ENCODE measurements around the gene PXMP4.

Gene PXMP4

GRCh38 chr20:33658929-33659328 lies 61.2 kb downstream of the PXMP4 start:
- peaks cover 5% of the 10 kb centered on the region for H3K4me1 ChIP-seq

GRCh38 chr20:33658510-33658909 lies 61.6 kb downstream of the PXMP4 start:
- Histone ChIP-seq H3K4me3 (no peak overlapping the region), H3K9me3 (no peaks in the 10 kb centered on the region), H3K27me3 (ENCODE audit: low read depth) (no peaks in the 10 kb centered on the region), H3K36me3 (replicated peaks) (peaks cover 22% of the 10 kb centered on the region), H3K4me1 (peaks cover 4% of the 10 kb centered on the region)
- in situ Hi-C loops (cut with MboI; ENCODE audit: low sequenced_read_pairs) = no loop called here
- DNase-seq (ENCODE audit: low spot score in 2 of 2) = no peak

More at GRCh38 chr20:33658929-33659328, 61.2 kb downstream of the PXMP4 start:
- Histone ChIP-seq H3K27me3 (ENCODE audit: low read depth) (no peaks in the 10 kb centered on the region), H3K4me3 (no peak overlapping the region), H3K36me3 (replicated peaks) (peaks cover 22% of the 10 kb centered on the region), H3K9me3 (no peaks in the 10 kb centered on the region)
- in situ Hi-C loops (cut with MboI; ENCODE audit: low sequenced_read_pairs) = no loop called here
- DNase-seq (ENCODE audit: low spot score in 2 of 2) = no peak

DNA sequence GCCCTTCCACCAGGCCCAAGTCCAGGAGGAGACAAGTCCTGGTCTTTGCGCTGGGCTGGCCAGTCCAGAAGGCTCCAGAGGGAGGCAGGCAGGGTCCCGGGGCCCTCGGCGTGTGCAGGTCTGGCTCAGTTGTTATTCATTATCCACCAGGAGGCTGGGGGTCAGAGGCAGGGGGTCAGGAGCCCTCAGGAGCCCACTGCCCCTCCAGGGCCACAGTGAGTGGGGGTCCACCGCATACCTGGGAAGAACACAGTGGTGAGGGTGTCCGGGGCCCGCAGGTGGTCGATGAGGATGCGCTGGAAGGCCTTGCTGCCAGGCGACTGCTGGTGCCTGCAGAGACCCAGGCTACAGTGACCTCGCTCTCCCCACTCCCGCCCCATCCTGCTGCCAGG lies 62.4 kb downstream of the PXMP4 start:
- H3K27me3 ChIP-seq (ENCODE audit: low read depth) = no peaks in the 10 kb centered on the region
- in situ Hi-C loops (cut with MboI; ENCODE audit: low sequenced_read_pairs) = no loop called here
- peaks cover under 1% of the 10 kb centered on the region; the same call in 1 of the 2 replicates for H3K4me1 ChIP-seq
- H3K36me3 ChIP-seq (replicated peaks) = peaks cover 22% of the 10 kb centered on the region
- H3K4me3 ChIP-seq = no peak overlapping the region
- H3K9me3 ChIP-seq = no peaks in the 10 kb centered on the region
- no peak for DNase-seq (ENCODE audit: low spot score in 2 of 2)

- H3K4me3 ChIP-seq = no peak overlapping the region
- DNase-seq (ENCODE audit: low spot score in 2 of 2) = no peak
- peaks cover 22% of the 10 kb centered on the region for H3K36me3 ChIP-seq (replicated peaks)
- H3K9me3 ChIP-seq = no peaks in the 10 kb centered on the region
- H3K4me1 ChIP-seq = no peaks in the 10 kb centered on the region
- no peaks in the 10 kb centered on the region for H3K27me3 ChIP-seq (ENCODE audit: low read depth)
- in situ Hi-C loops (cut with MboI; ENCODE audit: low sequenced_read_pairs) = no loop called here
These were observed 63.1 kb downstream of the PXMP4 start for GRCh38 chr20:33656783-33657703.

GRCh38 chr20:33656010-33656782 lies 63.9 kb downstream of the PXMP4 start:
- H3K4me1 ChIP-seq = no peaks in the 10 kb centered on the region
- H3K36me3 ChIP-seq (replicated peaks) = peaks cover 22% of the 10 kb centered on the region
- H3K9me3 ChIP-seq = no peaks in the 10 kb centered on the region
- no peak overlapping the region for H3K4me3 ChIP-seq
- DNase-seq (ENCODE audit: low spot score in 2 of 2) = no peak
- H3K27me3 ChIP-seq (ENCODE audit: low read depth) = no peaks in the 10 kb centered on the region
- in situ Hi-C loops (cut with MboI; ENCODE audit: low sequenced_read_pairs) = no loop called here

GRCh38 chr20:33655164-33655563 lies 64.9 kb downstream of the PXMP4 start:
- H3K9me3 ChIP-seq = no peaks in the 10 kb centered on the region
- H3K4me1 ChIP-seq = no peaks in the 10 kb centered on the region
- in situ Hi-C loops (cut with MboI; ENCODE audit: low sequenced_read_pairs) = no loop called here
- no peak for DNase-seq (ENCODE audit: low spot score in 2 of 2)
- no peaks in the 10 kb centered on the region for H3K27me3 ChIP-seq (ENCODE audit: low read depth)
- peaks cover 22% of the 10 kb centered on the region for H3K36me3 ChIP-seq (replicated peaks)
- no peak overlapping the region for H3K4me3 ChIP-seq

GRCh38 chr20:33654680-33655161 lies 65.4 kb downstream of the PXMP4 start:
- H3K4me1 ChIP-seq = no peaks in the 10 kb centered on the region
- in situ Hi-C loops (cut with MboI; ENCODE audit: low sequenced_read_pairs) = loop anchor here (5.0 kb wide), 1 partner anchor 192 kb away; no protein-coding TSS in a partner anchor
- H3K27me3 ChIP-seq (ENCODE audit: low read depth) = no peaks in the 10 kb centered on the region
- no peak overlapping the region for H3K4me3 ChIP-seq
- no peaks in the 10 kb centered on the region for H3K9me3 ChIP-seq
- DNase-seq (ENCODE audit: low spot score in 2 of 2) = no peak
- peaks cover 18% of the 10 kb centered on the region for H3K36me3 ChIP-seq (replicated peaks)

DNA sequence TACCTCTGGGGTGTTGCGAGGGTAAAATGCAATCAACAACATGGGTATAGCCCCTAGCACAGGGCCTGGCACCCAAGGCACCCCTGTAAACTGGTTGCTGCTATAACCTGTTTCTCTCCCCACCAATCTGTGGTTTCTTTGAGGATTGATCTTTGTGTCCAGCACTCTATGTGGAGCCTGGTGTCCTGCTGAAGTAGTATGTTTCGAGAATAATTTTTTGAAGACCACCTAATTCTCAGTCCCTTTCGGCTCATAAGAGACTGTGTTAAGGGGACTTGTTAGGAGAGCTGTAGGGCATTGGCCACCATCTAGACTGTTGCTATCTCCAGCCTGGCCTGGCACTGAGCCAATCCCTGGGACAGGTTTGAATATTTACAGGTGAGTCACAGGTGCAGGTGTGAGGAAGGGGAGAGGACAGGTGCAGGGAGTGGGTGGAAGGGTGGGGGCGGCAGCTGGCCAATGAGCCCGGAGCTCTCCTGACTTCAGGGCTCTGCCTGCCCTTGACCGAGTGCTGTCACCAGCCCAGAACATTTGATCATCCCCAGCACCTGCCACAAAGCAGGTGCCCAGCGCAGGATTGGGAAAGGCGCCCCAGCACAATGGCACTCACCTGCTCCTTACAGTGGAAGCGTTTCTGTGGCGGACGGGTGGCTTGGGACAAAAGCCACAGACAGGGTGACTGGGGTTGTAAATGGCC lies 66.1 kb downstream of the PXMP4 start:
- peaks cover 13% of the 10 kb centered on the region for H3K36me3 ChIP-seq (replicated peaks)
- no peaks in the 10 kb centered on the region for H3K27me3 ChIP-seq (ENCODE audit: low read depth)
- H3K9me3 ChIP-seq = no peaks in the 10 kb centered on the region
- no peak overlapping the region for H3K4me3 ChIP-seq
- in situ Hi-C loops (cut with MboI; ENCODE audit: low sequenced_read_pairs) = loop anchor here (5.0 kb wide), 1 partner anchor 192 kb away; no protein-coding TSS in a partner anchor
- no peak for DNase-seq (ENCODE audit: low spot score in 2 of 2)
- H3K4me1 ChIP-seq = no peaks in the 10 kb centered on the region

DNA sequence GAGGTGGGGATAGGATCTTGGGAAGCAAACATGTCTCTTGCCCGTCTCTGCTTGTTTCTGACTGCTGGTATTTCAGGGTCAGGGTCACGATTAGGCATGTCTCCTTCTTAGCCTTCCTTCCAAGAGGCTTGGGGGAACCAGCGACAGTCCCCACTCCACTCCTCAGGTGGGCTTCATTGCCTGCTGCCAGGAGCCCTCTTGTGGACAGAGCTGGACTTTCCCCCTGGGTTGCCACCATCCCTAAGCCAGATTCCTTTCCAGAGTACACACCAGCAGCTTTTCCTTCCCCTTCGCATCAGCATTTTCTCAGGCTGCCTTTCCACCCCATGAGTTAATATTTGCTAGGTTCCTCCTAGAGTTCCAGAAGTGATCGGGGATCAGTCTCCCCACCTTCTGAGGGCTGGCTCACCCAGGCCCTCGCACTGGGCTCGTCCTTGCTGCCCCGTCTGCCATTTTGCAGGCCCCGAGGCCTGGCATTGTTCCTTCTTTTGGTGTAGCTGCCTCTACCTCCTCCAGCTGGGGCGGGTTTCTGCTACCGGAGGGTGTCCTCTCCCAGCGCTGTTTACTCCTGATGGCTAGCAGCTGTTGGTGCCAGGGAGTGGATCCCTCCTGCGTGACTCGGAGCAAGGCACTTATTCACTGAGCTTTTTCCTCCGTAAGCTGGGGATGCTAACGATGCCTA lies 66.8 kb downstream of the PXMP4 start:
- Histone ChIP-seq H3K36me3 (replicated peaks) (peaks cover 10% of the 10 kb centered on the region), H3K4me3 (no peak overlapping the region), H3K9me3 (no peaks in the 10 kb centered on the region), H3K27me3 (ENCODE audit: low read depth) (no peaks in the 10 kb centered on the region), H3K4me1 (no peaks in the 10 kb centered on the region)
- in situ Hi-C loops (cut with MboI; ENCODE audit: low sequenced_read_pairs) = loop anchor here (5.0 kb wide), 1 partner anchor 191 kb away; no protein-coding TSS in a partner anchor
- DNase-seq (ENCODE audit: low spot score in 2 of 2) = peak; percentile 58 to 84
